SK-N-SH (cell line): ENCODE results near the gene PDE10A. TPM values are rescaled to one million over a fixed set of nuclear protein-coding genes. Genes with fewer than 3 reads are reported as not detected.

Source experiments
- CTCF ChIA-PET: fragments of 300-600, 350-600 bp; formaldehyde crosslinking; extraction: SDS; loops from one replicate; lab custom pipeline; 2021; lab: Yijun Ruan, JAX
- POLR2A ChIA-PET: fragments of 350-600 bp; sonication (Branson Sonifier 250); formaldehyde crosslinking; extraction: SDS; loops from one replicate; lab custom pipeline; 2020; ENCODE audit warnings: antibody characterized with exemption, inconsistent platforms; lab: Yijun Ruan, JAX
- DNase-seq: peaks from one replicate; pipeline ENCODE4 v3.0.0; 2012
- H2AFZ ChIP-seq: fragments of 200-600 bp; sonication (generic); 2 replicates; pipeline ENCODE4 v1.8.1; 2016; ENCODE audit warnings: antibody characterized with exemption, mild to moderate bottlenecking, low read depth
- H3F3A ChIP-seq: fragments of 200-600 bp; sonication (generic); replicated peaks from 2 replicates; pipeline ENCODE3; 2016; ENCODE audit warnings: antibody characterized with exemption, mild to moderate bottlenecking; ENCODE audit not compliant: insufficient read depth
- H3K27ac ChIP-seq, 2 experiments: fragments of 200-500 bp in 1 of 2; fragments of 200-600 bp in 1 of 2; sonication (Bioruptor generic) in 1 of 2; sonication (generic), shearing (Covaris generic) in 1 of 2; 2 replicates each; pipeline versions ENCODE4 v1.5.1 to v1.6.1; 2014 to 2016; ENCODE audit warnings: low read depth in 2 of 2, inconsistent platforms in 1 of 2, low read length in 1 of 2, mild to moderate bottlenecking in 1 of 2, mixed read lengths in 1 of 2
- H3K27me3 ChIP-seq: fragments of 200-600 bp; sonication (generic), shearing (Covaris generic); 2 replicates; pipeline ENCODE4 v1.6.1; 2016; ENCODE audit warnings: mixed run types; ENCODE audit not compliant: insufficient read depth
- H3K36me3 ChIP-seq, 2 experiments: fragments of 200-500 bp in 1 of 2; fragments of 200-600 bp in 1 of 2; sonication (Bioruptor generic) in 1 of 2; sonication (generic) in 1 of 2; replicated peaks in 1 of 2; 2 replicates each; pipeline versions ENCODE3 to v1.5.1; 2014 to 2016; ENCODE audit warnings: low read length in 1 of 2, mild to moderate bottlenecking in 1 of 2; ENCODE audit not compliant: insufficient read depth in 2 of 2, control insufficient read depth in 1 of 2
- H3K4me1 ChIP-seq, 2 experiments: fragments of 200-500 bp in 1 of 2; fragments of 200-600 bp in 1 of 2; sonication (Bioruptor generic) in 1 of 2; sonication (generic), shearing (Covaris generic) in 1 of 2; 2 replicates each; pipeline versions ENCODE4 v1.5.1 to v1.6.1; 2014 to 2016; ENCODE audit warnings: low read depth in 1 of 2, low read length in 1 of 2, mixed run types in 1 of 2; ENCODE audit not compliant: insufficient read depth in 2 of 2, control insufficient read depth in 1 of 2
- H3K4me2 ChIP-seq: fragments of 200-600 bp; sonication (generic), shearing (Covaris generic); 2 replicates; pipeline ENCODE4 v1.6.1; 2017; ENCODE audit warnings: mixed run types
- H3K4me3 ChIP-seq, 2 experiments: fragments of 200-500 bp in 1 of 2; fragments of 200-600 bp in 1 of 2; sonication (Bioruptor generic) in 1 of 2; sonication (generic), shearing (Covaris generic) in 1 of 2; 2 replicates each; pipeline versions ENCODE4 v1.5.1 to v1.8.1; 2014 to 2016; ENCODE audit warnings: low read depth in 2 of 2, inconsistent platforms in 1 of 2, low read length in 1 of 2, mild to moderate bottlenecking in 1 of 2, mixed read lengths in 1 of 2, moderate library complexity in 1 of 2
- H3K79me2 ChIP-seq: fragments of 200-600 bp; sonication (generic); 2 replicates; pipeline ENCODE4 v1.8.1; 2017; ENCODE audit warnings: mild to moderate bottlenecking; ENCODE audit not compliant: insufficient read depth
- H3K9ac ChIP-seq: fragments of 200-600 bp; sonication (generic); 2 replicates; pipeline ENCODE4 v1.6.1; 2017; ENCODE audit warnings: mixed run types
- H3K9me2 ChIP-seq: fragments of 200-600 bp; sonication (generic); 2 replicates; pipeline ENCODE4 v1.6.1; 2017; ENCODE audit warnings: mixed run types
- H3K9me3 ChIP-seq: fragments of 200-600 bp; sonication (generic); 2 replicates; pipeline ENCODE4 v1.6.1; 2017; ENCODE audit warnings: mixed run types, mild to moderate bottlenecking, moderate library complexity
- H4K20me1 ChIP-seq: fragments of 200-600 bp; sonication (generic); 2 replicates; pipeline ENCODE4 v1.6.1; 2017; ENCODE audit warnings: mild to moderate bottlenecking, mixed run types; ENCODE audit not compliant: insufficient read depth
- CTCF ChIP-seq: fragments of 200-600 bp; sonication (generic); IDR thresholded peaks from 2 replicates; pipeline ENCODE4 v1.6.1; 2017; ENCODE audit warnings: antibody characterized with exemption, mild to moderate bottlenecking, moderate library complexity
- EP300 ChIP-seq, 2 experiments: IDR thresholded peaks; 2 replicates each; pipeline versions ENCODE4 v1.4.0 to v1.6.1; 2012; ENCODE audit warnings: borderline replicate concordance in 1 of 2, low read depth in 1 of 2, low read length in 1 of 2
- EZH2phosphoT487 ChIP-seq: fragments of 200-600 bp; sonication (generic); IDR thresholded peaks from 2 replicates; pipeline ENCODE4 v1.6.1; 2017; ENCODE audit warnings: low read depth, mixed run types, mild to moderate bottlenecking, antibody characterized with exemption, moderate library complexity, borderline replicate concordance
- GATA2 ChIP-seq: sonication (generic); formaldehyde crosslinking; IDR thresholded peaks from 2 replicates; pipeline ENCODE4 v1.5.0; 2020; ENCODE audit warnings: mild to moderate bottlenecking, missing genetic modification reagents
- MEF2A ChIP-seq: IDR thresholded peaks from 2 replicates; pipeline ENCODE4 v1.4.0; 2012; ENCODE audit warnings: low read depth, borderline replicate concordance
- PBX3 ChIP-seq: IDR thresholded peaks from 2 replicates; pipeline ENCODE4; 2012
- POLR2AphosphoS5 ChIP-seq: IDR thresholded peaks from 2 replicates; pipeline ENCODE4 v1.6.1; 2012; ENCODE audit warnings: low read depth, low read length
- RCOR1 ChIP-seq: fragments of 150-350 bp; IDR thresholded peaks from 2 replicates; pipeline ENCODE4 v1.6.1; 2017; ENCODE audit warnings: antibody characterized with exemption, low read length
- REST ChIP-seq: IDR thresholded peaks from 2 replicates; pipeline ENCODE4 v1.6.1; 2012; ENCODE audit warnings: mild to moderate bottlenecking, low read depth, low read length, moderate library complexity
- RFX5 ChIP-seq: IDR thresholded peaks from 2 replicates; pipeline ENCODE4 v1.6.1; 2012; ENCODE audit warnings: mild to moderate bottlenecking, improper control_type of control experiment, low read length
- RXRA ChIP-seq: IDR thresholded peaks from 2 replicates; pipeline ENCODE4 v1.4.0; 2012; ENCODE audit warnings: low read depth, mild to moderate bottlenecking, borderline replicate concordance
- SIN3A ChIP-seq: IDR thresholded peaks from 2 replicates; pipeline ENCODE4 v1.6.1; 2012; ENCODE audit warnings: low read depth, mild to moderate bottlenecking, low read length, moderate library complexity, borderline replicate concordance
- SMC3 ChIP-seq: IDR thresholded peaks from 2 replicates; pipeline ENCODE4 v1.6.1; 2012; ENCODE audit warnings: low read depth, low read length, improper control_type of control experiment
- TAF1 ChIP-seq: IDR thresholded peaks from 2 replicates; pipeline ENCODE4 v1.6.1; 2012; ENCODE audit warnings: low read depth, mild to moderate bottlenecking, low read length, moderate library complexity, borderline replicate concordance
- TEAD4 ChIP-seq: IDR thresholded peaks from 2 replicates; pipeline ENCODE4 v1.4.0; 2012; ENCODE audit warnings: mild to moderate bottlenecking, borderline replicate concordance; ENCODE audit not compliant: insufficient read depth
- ZBTB33 ChIP-seq: IDR thresholded peaks from 2 replicates; pipeline ENCODE4 v1.4.0; 2012; ENCODE audit warnings: low read depth, borderline replicate concordance
- WGBS: methylation state at CpG from one replicate; pipeline ENCODE4 v1.1.6; 2017; ENCODE audit warnings: low lambda C conversion rate; 5-methylcytosine and 5-hydroxymethylcytosine counted together
- polyA plus RNA-seq, 3 experiments: library from polyadenylated mRNA; depleted of rRNA; stranded (reverse); fragments of >200 nt; gene quantifications; 2 replicates each; pipeline ENCODE4 v1.2.3, GENCODE V29; 2012

PDE10A gene
- polyA plus RNA-seq, 1 of the 3 experiments (the other 2 are of a cell fraction) = 0.43 TPM

GRCh38 chr6:165456286-165456685 lies 206.8 kb downstream of the PDE10A start:
- Histone ChIP-seq H3K9me2 (no peaks in the 10 kb centered on the region), H3F3A (no peaks in the 10 kb centered on the region), H4K20me1 (no peaks in the 10 kb centered on the region), H3K27me3 (no peaks in the 10 kb centered on the region), H3K4me3 (no peak overlapping the region), H3K4me2 (no peak overlapping the region), H3K4me1 (no peaks in the 10 kb centered on the region), H3K27ac (no peak overlapping the region), H2AFZ (no peak overlapping the region), H3K9me3 (no peaks in the 10 kb centered on the region), H3K9ac (no peak overlapping the region), H3K36me3 (no peaks in the 10 kb centered on the region), H3K79me2 (no peaks in the 10 kb centered on the region)
- no peak for TF ChIP-seq PBX3
- TF ChIP-seq CTCF = no peak
- no peak for TF ChIP-seq MEF2A
- DNase-seq = no peak
- ChIA-PET CTCF (interaction anchor here (4.0 kb wide), 1 partner anchor 16 kb away, joined by 28 read pairs; no protein-coding TSS in a partner anchor), POLR2A (no interaction called here)
- 33% methylated on average over 3 of the region's 3 CpGs for WGBS

- H3K36me3 ChIP-seq = no peaks in the 10 kb centered on the region
- no peaks in the 10 kb centered on the region for H3K4me1 ChIP-seq
- ChIA-PET CTCF (interaction anchor here (4.0 kb wide), 1 partner anchor 15 kb away, joined by 28 read pairs; no protein-coding TSS in a partner anchor), POLR2A (no interaction called here)
- no peaks in the 10 kb centered on the region for H3K79me2 ChIP-seq
- H3K27me3 ChIP-seq = no peaks in the 10 kb centered on the region
- H3K9me2 ChIP-seq = no peaks in the 10 kb centered on the region
- H3K27ac ChIP-seq = no peak overlapping the region
- no peak overlapping the region for H2AFZ ChIP-seq
- H4K20me1 ChIP-seq = no peaks in the 10 kb centered on the region
- H3K9me3 ChIP-seq = no peaks in the 10 kb centered on the region
- WGBS = 47% methylated on average over 3 of the region's 3 CpGs
- no peak for DNase-seq
- H3K4me2 ChIP-seq = no peak overlapping the region
- no peak overlapping the region for H3K9ac ChIP-seq
- H3K4me3 ChIP-seq = no peak overlapping the region
- no peaks in the 10 kb centered on the region for H3F3A ChIP-seq
- TF ChIP-seq REST (no peak), CTCF (no peak), TEAD4 (no peak), POLR2AphosphoS5 (no peak), TAF1 (no peak), RXRA (no peak), RCOR1 (no peak), ZBTB33 (no peak), EZH2phosphoT487 (no peak), SIN3A (no peak), GATA2 (CRISPR knock-in tag) (no peak), EP300 (IDR thresholded peaks at IDR 0.05; ENCODE audit: borderline replicate concordance in 1 of 2, low read depth in 1 of 2, low read length in 1 of 2) (no peak), RFX5 (no peak), SMC3 (no peak)
These were observed 207.6 kb downstream of the PDE10A start for GRCh38 chr6:165455488-165455887.
